Fibroblast of lung (primary cell): ENCODE measurements around the gene PSMD13. TPM values are rescaled to one million over a fixed set of nuclear protein-coding genes. Genes with fewer than 3 reads are reported as not detected.

ENCODE experiments used
- DNase-seq, 2 donors: peaks; one replicate each; pipeline versions ENCODE4 v3.0.0 to v3.0.0-alpha.2; 2010; ENCODE audit warnings: low read depth in 2 of 2
- H2AFZ ChIP-seq: 2 replicates; pipeline ENCODE4 v1.5.1; 2012; ENCODE audit warnings: low read length, control low read depth, inconsistent platforms
- H3K27ac ChIP-seq: 2 replicates; pipeline ENCODE4 v1.5.1; 2011; ENCODE audit warnings: low read length, control low read depth; ENCODE audit not compliant: insufficient read depth
- H3K27me3 ChIP-seq: 2 replicates; pipeline ENCODE4 v1.5.1; 2011; ENCODE audit warnings: mild to moderate bottlenecking, low read length; ENCODE audit not compliant: control insufficient read depth, insufficient read depth
- H3K36me3 ChIP-seq: 2 replicates; pipeline ENCODE4 v1.5.1; 2011; ENCODE audit warnings: low read length; ENCODE audit not compliant: control insufficient read depth, insufficient read depth
- H3K4me1 ChIP-seq: 2 replicates; pipeline ENCODE4 v1.5.1; 2011; ENCODE audit warnings: low read length; ENCODE audit not compliant: control insufficient read depth, insufficient read depth; ENCODE audit errors: extremely low read depth
- H3K4me2 ChIP-seq: 2 replicates; pipeline ENCODE4 v1.5.1; 2011; ENCODE audit warnings: low read length, control low read depth; ENCODE audit not compliant: insufficient read depth; ENCODE audit errors: extremely low read depth
- H3K4me3 ChIP-seq, 4 experiments: fragments of 200-600 bp in 1 of 4; sonication (generic) in 1 of 4; replicated peaks in 1 of 4; 2 replicates each; pipeline ENCODE4 v1.5.1; 2011 to 2016; ENCODE audit warnings: low read length in 4 of 4, low read depth in 3 of 4, mild to moderate bottlenecking in 3 of 4, control low read depth in 2 of 4, inconsistent platforms in 1 of 4, mixed read lengths in 1 of 4; ENCODE audit not compliant: insufficient read depth in 1 of 4; ENCODE audit errors: control extremely low read depth in 1 of 4
- H3K79me2 ChIP-seq: 2 replicates; pipeline ENCODE4 v1.5.1; 2012; ENCODE audit warnings: mild to moderate bottlenecking, low read length, inconsistent platforms; ENCODE audit not compliant: control insufficient read depth, insufficient read depth
- H3K9ac ChIP-seq: 2 replicates; pipeline ENCODE4 v1.5.1; 2011; ENCODE audit warnings: mild to moderate bottlenecking, low read length, control low read depth; ENCODE audit not compliant: insufficient read depth
- H3K9me3 ChIP-seq: 2 replicates; pipeline ENCODE4 v1.5.1; 2012; ENCODE audit warnings: low read depth, low read length; ENCODE audit not compliant: control insufficient read depth, insufficient read depth
- H4K20me1 ChIP-seq: 2 replicates; pipeline ENCODE4 v1.5.1; 2011; ENCODE audit warnings: low read length; ENCODE audit not compliant: control insufficient read depth, insufficient read depth; ENCODE audit errors: extremely low read depth
- CTCF ChIP-seq, 2 donors: IDR thresholded peaks in 1 of 2; conservative IDR thresholded peaks in 1 of 2; 1 replicate in 1 of 2; 2 replicates in 1 of 2; pipeline ENCODE4 v1.5.1; 2011 to 2012; ENCODE audit warnings: low read length in 2 of 2, control low read depth in 1 of 2, inconsistent platforms in 1 of 2, low read depth in 1 of 2, mild to moderate bottlenecking in 1 of 2
- EZH2 ChIP-seq: IDR thresholded peaks from 2 replicates; pipeline ENCODE4 v1.5.1; 2012; ENCODE audit warnings: low read length, control low read depth, mild to moderate bottlenecking; ENCODE audit errors: missing control alignments
- polyA plus RNA-seq, 2 donors: library from polyadenylated mRNA; depleted of rRNA in 1 of 2; stranded (reverse) in 1 of 2; unstranded in 1 of 2; fragments of >200 nt; gene quantifications; 2 replicates each; pipeline ENCODE4 v1.2.1, GENCODE V29; 2011 to 2012; ENCODE audit warnings: missing spikeins in 1 of 2
- total RNA-seq: library from RNA; depleted of rRNA; stranded (reverse); fragments of >200 nt; gene quantifications from 2 replicates; pipeline ENCODE4 v1.2.1, GENCODE V29; 2014

The PSMD13 gene
- total and polyA plus RNA-seq, 2 donors (not counting 1 experiment from before 2014, with no cell fraction given) = 106 to 147 TPM

GRCh38 chr11:212150-213100 is 24.4 kb upstream of the PSMD13 start:
- H3K4me3 ChIP-seq = no peak overlapping the region
- no peak overlapping the region for H3K27ac ChIP-seq
- H2AFZ ChIP-seq = no peak overlapping the region
- TF ChIP-seq CTCF (conservative IDR thresholded peaks at IDR 0.05 in 1 of 2, IDR thresholded peaks at IDR 0.05 in 1 of 2; ENCODE audit: low read depth in 1 of 2, low read length in 2 of 2) (no peak), EZH2 (no peak)
- H3K9me3 ChIP-seq = no peaks in the 10 kb centered on the region
- H3K79me2 ChIP-seq = peaks cover 40% of the 10 kb centered on the region
- H3K4me1 ChIP-seq = peaks cover 18% of the 10 kb centered on the region
- no peak overlapping the region for H3K4me2 ChIP-seq
- H3K27me3 ChIP-seq = no peaks in the 10 kb centered on the region
- peaks cover 44% of the 10 kb centered on the region for H3K36me3 ChIP-seq
- no peak for DNase-seq
- no peaks in the 10 kb centered on the region for H4K20me1 ChIP-seq
- H3K9ac ChIP-seq = no peak overlapping the region

GRCh38 chr11:213111-213510 is 23.7 kb upstream of the PSMD13 start:
- no peak overlapping the region for H3K4me2 ChIP-seq
- no peak overlapping the region for H3K4me3 ChIP-seq
- peaks cover 37% of the 10 kb centered on the region for H3K79me2 ChIP-seq
- H3K9me3 ChIP-seq = no peaks in the 10 kb centered on the region
- no peak overlapping the region for H3K27ac ChIP-seq
- H3K27me3 ChIP-seq = no peaks in the 10 kb centered on the region
- TF ChIP-seq CTCF (conservative IDR thresholded peaks at IDR 0.05 in 1 of 2, IDR thresholded peaks at IDR 0.05 in 1 of 2; ENCODE audit: low read depth in 1 of 2, low read length in 2 of 2) (no peak), EZH2 (no peak)
- no peaks in the 10 kb centered on the region for H4K20me1 ChIP-seq
- peaks cover 44% of the 10 kb centered on the region for H3K36me3 ChIP-seq
- no peak overlapping the region for H2AFZ ChIP-seq
- DNase-seq = no peak
- H3K4me1 ChIP-seq = peaks cover 18% of the 10 kb centered on the region
- H3K9ac ChIP-seq = no peak overlapping the region

GRCh38 chr11:214083-214482 is 22.7 kb upstream of the PSMD13 start:
- H3K9me3 ChIP-seq = no peaks in the 10 kb centered on the region
- no peak overlapping the region for H3K9ac ChIP-seq
- H4K20me1 ChIP-seq = no peaks in the 10 kb centered on the region
- no peak overlapping the region for H2AFZ ChIP-seq
- no peak overlapping the region for H3K27ac ChIP-seq
- H3K4me1 ChIP-seq = peaks cover 18% of the 10 kb centered on the region
- no peak for TF ChIP-seq EZH2
- no peak for TF ChIP-seq CTCF (conservative IDR thresholded peaks at IDR 0.05 in 1 of 2, IDR thresholded peaks at IDR 0.05 in 1 of 2; ENCODE audit: low read depth in 1 of 2, low read length in 2 of 2)
- no peak overlapping the region for H3K4me2 ChIP-seq
- H3K4me3 ChIP-seq = no peak overlapping the region
- no peaks in the 10 kb centered on the region for H3K27me3 ChIP-seq
- peaks cover 31% of the 10 kb centered on the region for H3K79me2 ChIP-seq
- H3K36me3 ChIP-seq = peaks cover 44% of the 10 kb centered on the region
- no peak for DNase-seq
